ENCODE measurements around the gene RECQL5. TPM values are rescaled to one million over a fixed set of nuclear protein-coding genes. Genes with fewer than 3 reads are reported as not detected.

RECQL5 gene
- total RNA-seq, 1 donor from 2014 or later = 18.7 TPM

DNA sequence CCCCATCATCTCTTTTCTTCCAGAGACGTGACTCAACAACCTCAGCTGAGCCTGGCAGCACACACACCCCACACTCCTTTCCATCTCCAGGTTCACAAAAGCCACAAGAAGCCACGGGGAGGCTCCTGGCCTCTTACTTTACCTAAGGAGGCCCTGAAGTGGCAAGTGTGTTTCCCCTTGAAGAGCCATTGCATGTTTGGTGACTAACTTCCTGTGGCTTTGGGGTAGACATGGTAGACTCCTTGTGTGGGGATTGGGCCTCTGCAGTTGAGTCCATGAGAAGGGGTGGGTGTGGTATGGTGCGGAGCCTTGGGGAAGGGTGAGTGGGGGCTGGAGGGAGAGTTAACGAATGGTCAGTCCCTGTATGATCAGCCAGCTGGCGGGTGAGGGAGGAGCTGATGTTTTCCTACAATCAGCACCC is 24.4 kb upstream of the RECQL5 start:
- H3K36me3 ChIP-seq (ENCODE audit: control insufficient read depth, insufficient read depth, low read length) = peaks cover 1% of the 10 kb centered on the region
- DNase-seq (ENCODE audit: low read depth) = no peak

GRCh38 chr17:75689441-75689873 is 22.5 kb upstream of the RECQL5 start:
- TF ChIP-seq, protein P1, sequence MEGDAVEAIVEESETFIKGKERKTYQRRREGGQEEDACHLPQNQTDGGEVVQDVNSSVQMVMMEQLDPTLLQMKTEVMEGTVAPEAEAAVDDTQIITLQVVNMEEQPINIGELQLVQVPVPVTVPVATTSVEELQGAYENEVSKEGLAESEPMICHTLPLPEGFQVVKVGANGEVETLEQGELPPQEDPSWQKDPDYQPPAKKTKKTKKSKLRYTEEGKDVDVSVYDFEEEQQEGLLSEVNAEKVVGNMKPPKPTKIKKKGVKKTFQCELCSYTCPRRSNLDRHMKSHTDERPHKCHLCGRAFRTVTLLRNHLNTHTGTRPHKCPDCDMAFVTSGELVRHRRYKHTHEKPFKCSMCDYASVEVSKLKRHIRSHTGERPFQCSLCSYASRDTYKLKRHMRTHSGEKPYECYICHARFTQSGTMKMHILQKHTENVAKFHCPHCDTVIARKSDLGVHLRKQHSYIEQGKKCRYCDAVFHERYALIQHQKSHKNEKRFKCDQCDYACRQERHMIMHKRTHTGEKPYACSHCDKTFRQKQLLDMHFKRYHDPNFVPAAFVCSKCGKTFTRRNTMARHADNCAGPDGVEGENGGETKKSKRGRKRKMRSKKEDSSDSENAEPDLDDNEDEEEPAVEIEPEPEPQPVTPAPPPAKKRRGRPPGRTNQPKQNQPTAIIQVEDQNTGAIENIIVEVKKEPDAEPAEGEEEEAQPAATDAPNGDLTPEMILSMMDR (IDR thresholded peaks at IDR 0.05; ENCODE audit: insufficient read depth, low read length, poor library complexity, severe bottlenecking) = no peak
- DNase-seq (ENCODE audit: low read depth) = no peak
- Histone ChIP-seq H3K27me3 (ENCODE audit: control insufficient read depth, insufficient read depth, low read length) (no peaks in the 10 kb centered on the region), H3K4me3 (ENCODE audit: low read depth, low read length) (no peak overlapping the region), H3K36me3 (ENCODE audit: control insufficient read depth, insufficient read depth, low read length) (peaks cover 1% of the 10 kb centered on the region)

More for the DNA sequence above, 24.4 kb upstream of the RECQL5 start:
- no peaks in the 10 kb centered on the region for H3K27me3 ChIP-seq (ENCODE audit: control insufficient read depth, insufficient read depth, low read length)
- H3K4me3 ChIP-seq (ENCODE audit: low read depth, low read length) = no peak overlapping the region
- TF ChIP-seq, protein P1 (IDR thresholded peaks at IDR 0.05; ENCODE audit: insufficient read depth, low read length, poor library complexity, severe bottlenecking) = no peak

DNA sequence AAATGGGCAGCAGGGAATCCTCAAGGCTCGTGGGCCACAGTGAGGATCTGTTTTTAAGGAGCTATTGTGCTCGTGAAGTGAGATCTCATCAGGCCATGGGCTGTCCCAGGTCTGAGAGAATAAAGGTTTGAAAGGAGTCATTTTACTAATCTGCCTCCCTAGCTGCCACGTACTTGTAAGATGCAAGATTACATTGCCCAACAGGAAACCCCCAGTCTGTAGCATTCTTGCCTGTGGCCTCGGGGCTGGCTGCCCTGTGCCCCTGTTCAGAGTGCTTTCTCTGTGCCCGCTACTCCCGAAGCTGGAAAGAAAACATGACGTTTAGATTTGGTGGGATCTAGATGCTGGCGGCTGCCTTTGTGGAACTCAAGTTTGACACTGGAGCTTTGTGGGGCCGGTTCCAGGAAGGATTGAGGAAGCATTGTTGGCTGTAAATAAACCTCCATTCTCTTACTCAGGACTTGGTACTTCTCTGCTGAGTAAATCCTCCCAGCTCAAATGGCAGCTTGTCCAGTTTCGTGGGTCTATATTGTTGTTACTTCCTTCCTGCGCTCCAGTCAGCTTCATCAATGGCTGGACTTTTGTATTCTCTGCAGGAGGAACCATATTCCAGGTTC is 21.4 kb upstream of the RECQL5 start:
- Histone ChIP-seq H3K4me3 (ENCODE audit: low read depth, low read length) (no peak overlapping the region), H3K27me3 (ENCODE audit: control insufficient read depth, insufficient read depth, low read length) (no peaks in the 10 kb centered on the region), H3K36me3 (ENCODE audit: control insufficient read depth, insufficient read depth, low read length) (peaks cover 1% of the 10 kb centered on the region)
- DNase-seq (ENCODE audit: low read depth) = no peak
- TF ChIP-seq, protein P1 (IDR thresholded peaks at IDR 0.05; ENCODE audit: insufficient read depth, low read length, poor library complexity, severe bottlenecking) = no peak

DNA sequence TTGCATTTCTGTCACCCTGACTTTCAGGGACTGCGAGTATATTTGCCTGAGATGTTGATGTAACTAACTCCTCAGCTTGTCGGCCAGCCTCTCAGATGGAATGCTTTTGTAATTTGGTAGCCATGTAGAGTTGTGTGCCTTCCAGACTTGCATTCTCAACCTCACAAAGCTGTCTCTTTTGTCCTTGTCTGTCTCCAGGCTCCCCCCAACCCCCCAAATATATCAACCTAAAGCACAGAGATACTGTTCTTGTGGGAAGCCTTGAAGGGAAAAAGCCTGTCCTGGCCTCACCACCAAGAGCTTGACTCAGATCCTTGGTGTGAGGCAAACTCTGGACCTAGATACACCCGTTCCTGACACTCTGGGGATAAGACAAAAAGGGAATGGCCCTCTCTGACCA is 18.5 kb upstream of the RECQL5 start:
- no peaks in the 10 kb centered on the region for H3K27me3 ChIP-seq (ENCODE audit: control insufficient read depth, insufficient read depth, low read length)
- H3K4me3 ChIP-seq (ENCODE audit: low read depth, low read length) = no peak overlapping the region
- H3K36me3 ChIP-seq (ENCODE audit: control insufficient read depth, insufficient read depth, low read length) = no peaks in the 10 kb centered on the region
- TF ChIP-seq, protein P1 (IDR thresholded peaks at IDR 0.05; ENCODE audit: insufficient read depth, low read length, poor library complexity, severe bottlenecking) = no peak
- no peak for DNase-seq (ENCODE audit: low read depth)

GRCh38 chr17:75684924-75685323 is 18.0 kb upstream of the RECQL5 start:
- no peaks in the 10 kb centered on the region for H3K27me3 ChIP-seq (ENCODE audit: control insufficient read depth, insufficient read depth, low read length)
- H3K4me3 ChIP-seq (ENCODE audit: low read depth, low read length) = no peak overlapping the region
- TF ChIP-seq, protein P1 (IDR thresholded peaks at IDR 0.05; ENCODE audit: insufficient read depth, low read length, poor library complexity, severe bottlenecking) = no peak
- no peak for DNase-seq (ENCODE audit: low read depth)
- H3K36me3 ChIP-seq (ENCODE audit: control insufficient read depth, insufficient read depth, low read length) = no peaks in the 10 kb centered on the region

- no peak for DNase-seq (ENCODE audit: low read depth)
- no peaks in the 10 kb centered on the region for H3K36me3 ChIP-seq (ENCODE audit: control insufficient read depth, insufficient read depth, low read length)
- H3K4me3 ChIP-seq (ENCODE audit: low read depth, low read length) = no peak overlapping the region
- no peaks in the 10 kb centered on the region for H3K27me3 ChIP-seq (ENCODE audit: control insufficient read depth, insufficient read depth, low read length)
- TF ChIP-seq, protein P1 (IDR thresholded peaks at IDR 0.05; ENCODE audit: insufficient read depth, low read length, poor library complexity, severe bottlenecking) = no peak
These were observed 17.3 kb upstream of the RECQL5 start for GRCh38 chr17:75684249-75684648.
